ENCODE results near the gene SPSB4.

DNA sequence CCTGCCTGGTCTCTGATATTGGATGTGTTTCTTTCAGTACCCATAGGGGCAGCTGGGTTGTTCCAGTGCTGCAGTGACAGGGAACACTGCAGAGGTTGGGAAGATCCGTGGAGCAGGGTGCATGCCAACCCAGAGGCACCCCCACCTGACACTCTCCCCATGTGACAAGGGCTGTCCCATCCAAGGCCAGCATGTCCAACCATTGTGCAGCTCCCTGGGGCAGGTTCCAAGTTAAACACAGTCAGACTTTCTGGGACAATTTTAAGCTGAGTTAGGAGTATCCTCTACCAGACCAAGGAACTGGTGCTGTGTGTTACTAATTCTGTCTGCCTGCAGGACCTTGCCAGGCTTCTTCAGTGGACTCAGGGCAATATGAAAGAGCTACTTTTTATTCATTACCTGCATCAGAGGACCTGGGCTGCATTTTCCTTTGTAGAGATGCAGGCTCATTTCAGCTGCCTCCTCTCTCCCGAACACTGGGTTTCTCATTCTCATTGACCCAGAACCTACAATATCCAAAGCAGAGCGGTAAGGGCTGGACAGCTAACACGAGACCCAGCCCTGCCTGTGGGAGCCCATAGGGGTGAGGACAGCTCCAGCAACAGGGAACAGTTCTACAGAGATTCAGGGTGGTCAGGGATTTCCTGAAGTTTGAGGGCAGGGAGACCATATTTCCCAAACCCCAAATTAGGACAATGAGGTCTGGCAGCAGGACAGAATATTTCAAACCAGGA lies 72.7 kb downstream of the SPSB4 start:
- TF ChIP-seq, protein P1, sequence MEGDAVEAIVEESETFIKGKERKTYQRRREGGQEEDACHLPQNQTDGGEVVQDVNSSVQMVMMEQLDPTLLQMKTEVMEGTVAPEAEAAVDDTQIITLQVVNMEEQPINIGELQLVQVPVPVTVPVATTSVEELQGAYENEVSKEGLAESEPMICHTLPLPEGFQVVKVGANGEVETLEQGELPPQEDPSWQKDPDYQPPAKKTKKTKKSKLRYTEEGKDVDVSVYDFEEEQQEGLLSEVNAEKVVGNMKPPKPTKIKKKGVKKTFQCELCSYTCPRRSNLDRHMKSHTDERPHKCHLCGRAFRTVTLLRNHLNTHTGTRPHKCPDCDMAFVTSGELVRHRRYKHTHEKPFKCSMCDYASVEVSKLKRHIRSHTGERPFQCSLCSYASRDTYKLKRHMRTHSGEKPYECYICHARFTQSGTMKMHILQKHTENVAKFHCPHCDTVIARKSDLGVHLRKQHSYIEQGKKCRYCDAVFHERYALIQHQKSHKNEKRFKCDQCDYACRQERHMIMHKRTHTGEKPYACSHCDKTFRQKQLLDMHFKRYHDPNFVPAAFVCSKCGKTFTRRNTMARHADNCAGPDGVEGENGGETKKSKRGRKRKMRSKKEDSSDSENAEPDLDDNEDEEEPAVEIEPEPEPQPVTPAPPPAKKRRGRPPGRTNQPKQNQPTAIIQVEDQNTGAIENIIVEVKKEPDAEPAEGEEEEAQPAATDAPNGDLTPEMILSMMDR (IDR thresholded peaks at IDR 0.05 in 8 of 11, conservative IDR thresholded peaks at IDR 0.05 in 3 of 11) = no peak
- no peak for TF ChIP-seq POLR2A (IDR thresholded peaks at IDR 0.05)
